ENCODE data around the gene GOLGA6L22.
"Not testable (repeated sequence)": the region's sequence is repeated elsewhere in the genome, so short reads cannot be mapped to it uniquely, and the experiment has no call there.

The GOLGA6L22 gene, protein sequence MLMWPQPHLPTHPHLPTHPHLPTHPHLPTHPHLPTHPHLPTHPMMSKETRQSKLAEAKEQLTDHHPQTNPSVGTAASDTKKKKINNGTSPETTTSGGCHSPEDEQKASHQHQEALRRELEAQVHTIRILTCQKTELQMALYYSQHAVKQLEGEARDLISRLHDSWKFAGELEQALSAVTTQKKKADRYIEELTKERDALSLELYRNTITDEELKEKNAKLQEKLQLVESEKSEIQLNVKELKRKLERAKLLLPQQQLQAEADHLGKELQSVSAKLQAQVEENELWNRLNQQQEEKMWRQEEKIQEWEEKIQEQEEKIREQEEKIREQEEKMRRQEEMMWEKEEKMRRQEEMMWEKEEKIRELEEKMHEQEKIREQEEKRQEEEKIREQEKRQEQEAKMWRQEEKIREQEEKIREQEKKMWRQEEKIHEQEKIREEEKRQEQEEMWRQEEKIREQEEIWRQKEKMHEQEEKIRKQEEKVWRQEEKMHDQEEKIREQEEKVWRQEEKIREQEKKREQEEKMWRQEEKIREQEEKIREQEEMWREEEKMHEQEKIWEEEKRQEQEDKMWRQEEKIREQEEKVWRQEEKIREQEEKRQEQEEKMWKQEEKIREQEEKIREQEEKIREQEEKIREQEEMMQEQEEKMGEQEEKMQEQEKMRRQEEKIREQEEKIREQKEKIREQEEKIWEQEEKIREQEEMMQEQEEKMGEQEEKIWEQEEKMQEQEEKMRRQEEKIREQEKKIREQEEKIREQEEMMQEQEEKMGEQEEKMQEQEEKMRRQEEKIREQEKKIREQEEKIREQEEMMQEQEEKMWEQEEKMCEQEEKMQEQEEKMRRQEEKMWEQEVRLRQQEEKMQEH
- 0 to 0.55 (median 0) reads per million in 17 experiments for total RNA-seq

DNA sequence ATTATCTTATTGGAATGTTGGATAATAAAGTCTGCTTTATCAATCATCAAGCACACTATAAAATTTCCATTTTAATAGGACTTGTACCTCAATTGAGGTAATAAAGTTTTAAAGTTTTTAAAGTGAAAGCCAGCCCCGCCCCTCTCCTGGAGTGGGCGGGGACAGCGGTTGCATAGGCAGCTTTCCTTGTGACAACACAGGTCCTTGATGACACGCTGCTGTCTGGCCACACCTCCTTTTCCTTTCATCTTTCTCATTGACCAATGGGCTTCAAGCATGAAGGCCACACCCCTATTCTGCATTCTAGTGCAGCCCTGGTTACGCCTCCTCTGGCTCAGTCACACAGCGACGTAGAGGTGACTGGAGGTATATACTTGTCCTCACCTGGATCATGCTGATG, at the start of gene GOLGA6L22:
TSS of gene GOLGA6L22 (plus strand) at position 301 of the 400 bp plus-strand sequence. CDS start at position 392, 91 bp downstream.
- not testable (repeated sequence) for DNase-seq

DNA sequence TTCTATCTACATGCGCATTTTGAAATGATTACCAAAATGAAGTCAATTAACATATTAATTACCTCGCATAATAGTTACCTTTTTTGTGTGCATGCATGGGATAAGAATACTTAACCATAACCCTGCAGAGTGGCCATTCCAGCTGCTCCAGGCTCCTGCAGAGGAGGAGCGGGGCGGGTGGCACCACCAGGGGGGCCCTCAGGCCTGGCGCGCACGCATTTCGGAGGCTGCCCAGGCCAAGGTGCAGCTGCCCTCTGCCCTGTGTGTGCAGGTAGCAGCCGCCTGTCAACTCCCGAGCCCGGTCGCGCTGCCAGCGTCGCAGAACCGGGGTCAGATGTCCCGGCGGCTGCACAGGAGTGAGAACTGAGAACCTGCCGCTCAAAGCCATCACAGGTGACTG, 41.4 kb upstream of the GOLGA6L22 start:
- peak in 1 of 4 experiments; percentile 0 for DNase-seq

DNA sequence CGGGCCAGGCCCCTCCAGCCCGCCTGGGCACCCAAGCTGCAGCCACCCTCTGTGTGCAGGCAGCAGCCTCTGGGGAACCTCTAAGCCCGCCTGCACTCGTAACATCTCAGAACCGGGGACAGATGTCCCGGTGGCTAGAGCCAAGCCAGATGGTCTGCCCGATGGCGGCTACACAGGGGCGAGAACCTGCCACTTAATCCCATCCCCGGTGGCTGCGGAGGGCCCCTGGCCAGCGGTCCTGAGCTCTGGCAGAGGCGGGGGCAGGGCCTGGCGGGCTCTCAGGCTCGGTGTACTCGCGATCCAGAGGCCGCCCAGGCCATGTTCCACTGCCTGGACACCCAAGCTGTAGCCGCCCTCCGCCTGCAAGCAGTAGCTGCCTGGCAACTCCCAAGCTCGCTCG, 40.9 kb upstream of the GOLGA6L22 start:
- not testable (repeated sequence) for DNase-seq

DNA sequence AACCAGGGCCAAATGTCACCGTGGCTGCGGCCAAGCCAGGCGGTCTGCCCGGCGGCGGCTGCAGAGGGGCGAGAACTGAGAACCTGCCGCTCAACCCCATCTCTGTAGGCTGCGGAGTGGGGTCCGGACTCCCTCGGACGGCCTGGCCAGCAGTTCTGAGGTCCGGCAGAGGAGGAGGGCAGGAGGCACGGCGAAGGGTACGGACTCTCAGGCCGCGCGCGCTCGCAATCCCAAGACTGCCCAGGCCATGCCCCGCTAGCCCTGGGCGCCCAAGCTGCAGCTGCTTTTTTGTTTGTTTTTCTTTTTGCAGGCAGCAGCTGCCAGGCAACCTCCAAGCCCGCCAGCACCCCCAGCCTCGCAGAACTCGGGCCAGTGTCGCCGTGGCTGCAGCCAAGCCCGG, 40.5 kb upstream of the GOLGA6L22 start:
- not testable (repeated sequence) for DNase-seq

DNA sequence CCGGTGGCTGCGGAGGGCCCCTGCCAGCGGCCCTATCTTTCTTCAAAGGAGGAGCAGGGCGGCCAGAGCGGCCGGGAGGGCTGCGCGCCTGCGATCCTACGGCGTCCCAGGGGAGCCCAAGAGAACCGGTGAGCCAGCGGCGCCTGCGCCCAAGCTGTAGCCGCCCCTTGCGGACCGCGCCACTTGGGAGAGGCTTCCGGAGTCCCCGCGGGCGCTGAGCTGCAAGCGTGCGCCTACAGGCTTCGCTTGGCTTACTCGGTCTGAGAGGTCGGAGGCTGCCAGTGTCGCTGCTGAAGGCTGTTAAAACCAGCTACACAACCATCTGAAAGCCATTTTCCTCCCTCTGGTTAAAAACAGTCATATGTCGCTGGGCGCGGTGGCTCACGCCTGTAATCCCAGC, 40.0 kb upstream of the GOLGA6L22 start:
- DNase-seq = not testable (repeated sequence)

DNA sequence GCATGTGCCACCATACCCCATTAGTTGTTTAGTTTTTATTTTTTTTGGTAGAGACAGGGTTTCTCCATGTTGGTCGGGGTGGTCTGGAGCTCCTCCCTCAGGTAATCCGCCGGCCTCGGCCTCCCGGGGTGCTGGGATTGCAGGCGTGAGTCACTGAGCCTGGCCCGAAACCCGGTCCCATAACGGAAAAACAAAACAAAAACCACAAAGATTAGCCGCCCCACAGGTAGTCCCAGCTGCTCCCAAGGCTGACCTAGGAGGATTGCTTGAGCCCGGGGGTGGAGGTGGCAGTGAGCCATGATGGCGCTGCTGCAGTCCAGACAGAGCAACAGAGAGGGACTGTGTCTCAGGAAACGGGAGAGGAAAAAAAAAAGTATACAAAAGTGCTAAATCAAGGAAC, 38.4 kb upstream of the GOLGA6L22 start:
- DNase-seq = not testable (repeated sequence)

DNA sequence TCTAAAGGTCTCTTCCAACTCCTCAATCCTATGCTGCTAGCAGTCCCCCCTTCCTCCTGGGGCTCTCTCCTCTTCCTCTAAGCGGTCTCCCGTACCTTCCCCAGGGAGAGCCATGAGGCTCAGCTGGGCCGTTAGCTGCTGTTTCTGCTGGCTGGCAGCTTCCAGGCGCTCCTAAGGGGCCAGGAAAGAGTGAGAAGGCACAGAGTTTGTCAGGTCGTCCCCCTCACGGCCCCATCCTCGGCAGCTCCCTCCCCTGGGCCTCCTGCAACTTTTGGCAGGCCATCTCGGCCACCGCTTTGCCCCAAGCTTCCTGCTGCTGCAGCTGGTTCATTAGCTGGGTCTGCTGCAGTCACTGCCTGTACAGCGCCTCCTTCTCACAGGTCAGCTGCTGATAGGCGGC, 29.3 kb upstream of the GOLGA6L22 start:
- not testable (repeated sequence) for DNase-seq

DNA sequence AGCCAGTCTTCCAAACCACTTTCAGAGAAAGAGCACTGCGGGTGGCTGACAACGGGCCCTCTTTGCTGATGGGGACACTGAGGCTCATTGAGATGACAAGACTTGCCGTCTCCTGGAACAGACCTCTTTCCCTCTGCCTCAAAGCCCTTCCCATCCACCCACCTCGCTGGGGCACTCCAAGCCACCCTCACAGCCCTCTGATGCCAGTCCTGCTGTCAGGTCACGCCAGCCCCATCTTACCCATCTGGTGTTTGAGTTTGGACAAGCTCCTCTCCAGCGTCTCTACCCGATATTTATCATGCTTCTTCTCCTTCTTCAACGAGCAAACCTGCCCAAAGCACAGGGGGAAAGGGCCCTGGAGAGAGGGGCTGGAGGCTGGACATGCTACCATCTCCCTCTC, 27.0 kb upstream of the GOLGA6L22 start:
- DNase-seq = not testable (repeated sequence)

DNA sequence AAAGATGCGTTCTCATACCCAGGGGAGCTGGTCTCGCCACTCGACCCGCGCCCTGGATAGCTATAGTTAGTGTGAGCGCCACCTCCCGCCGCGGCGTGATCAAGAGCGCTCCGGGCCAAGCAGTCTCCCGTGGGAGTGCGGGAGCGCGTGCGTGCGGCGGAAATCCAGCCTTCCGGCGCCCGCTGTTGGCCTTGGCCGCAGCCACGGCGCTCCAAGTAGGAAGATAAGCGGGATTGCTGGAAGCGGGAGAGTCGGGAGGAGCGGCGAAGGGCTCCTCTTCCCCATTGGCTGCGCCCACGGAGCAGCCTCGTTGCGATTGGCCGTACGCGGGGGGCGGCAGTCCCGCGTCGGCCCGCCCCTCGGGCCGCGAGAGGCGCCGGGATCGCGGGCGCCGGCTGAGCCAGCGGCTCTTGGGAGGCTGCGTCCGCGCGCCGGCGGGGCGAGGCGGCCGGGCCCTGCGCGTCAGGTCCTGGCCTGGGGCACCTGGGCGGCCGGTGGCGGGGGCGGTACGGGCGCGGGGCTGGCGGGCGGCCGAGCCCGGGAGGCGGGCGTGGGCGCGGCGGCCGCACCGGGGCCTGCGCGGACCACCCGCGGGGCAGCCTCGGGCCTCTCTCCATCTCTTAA, 35.9 kb downstream of the GOLGA6L22 start:
- peak; percentile 60 to 80 (median 76) for DNase-seq

DNA sequence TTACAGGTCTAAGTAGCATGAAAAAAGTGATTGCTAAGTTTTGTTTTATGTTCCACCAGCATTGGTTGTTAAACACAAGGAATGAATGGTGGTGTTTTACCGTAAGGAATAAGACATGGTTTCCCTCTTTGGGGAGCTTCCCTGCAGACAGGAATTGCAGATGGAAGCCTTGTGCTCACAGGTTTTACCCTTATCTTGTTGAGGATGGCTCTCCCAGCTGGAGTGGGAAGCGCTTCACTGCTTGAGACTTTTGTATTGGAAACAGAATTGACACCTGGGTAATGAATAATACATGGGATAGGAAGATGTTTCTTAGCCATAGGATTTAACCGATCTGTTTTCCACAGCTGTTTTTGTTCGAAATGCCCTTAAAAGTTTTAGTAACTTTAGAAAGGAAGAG, 38.5 kb downstream of the GOLGA6L22 start:
- not testable (repeated sequence) for DNase-seq

DNA sequence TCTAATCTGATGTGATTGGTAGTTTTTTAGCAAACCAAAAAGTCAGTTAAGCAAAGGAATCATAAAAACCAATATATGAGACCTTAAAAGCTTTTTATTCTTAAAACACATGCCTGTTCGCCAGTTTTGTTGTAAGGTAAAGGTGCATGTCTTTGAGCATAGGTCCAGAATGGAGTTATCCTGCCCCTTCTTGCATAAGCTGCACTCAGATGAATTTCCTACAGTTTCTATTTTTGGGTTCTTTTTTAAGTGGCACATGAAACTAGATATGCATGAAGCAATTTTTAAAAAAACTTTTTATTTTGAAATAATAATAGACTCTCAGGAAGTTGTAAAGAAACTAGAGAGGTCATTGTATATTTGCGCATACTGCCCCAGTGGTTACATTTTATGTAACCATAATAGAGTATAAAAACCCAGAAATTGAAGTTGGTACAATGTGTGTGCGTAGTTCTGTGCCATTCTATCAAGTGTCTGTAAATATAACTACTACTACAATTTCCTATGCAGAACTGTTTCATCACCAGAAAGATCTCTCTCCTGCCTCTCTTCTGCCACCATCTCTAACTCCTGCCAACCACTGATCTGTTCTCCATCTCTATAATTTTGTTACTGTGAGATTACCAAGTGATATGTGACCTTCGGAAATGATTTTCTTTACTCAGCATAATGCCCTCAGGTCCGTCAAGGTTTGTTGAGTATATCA, 39.7 kb downstream of the GOLGA6L22 start:
- DNase-seq = not testable (repeated sequence)

DNA sequence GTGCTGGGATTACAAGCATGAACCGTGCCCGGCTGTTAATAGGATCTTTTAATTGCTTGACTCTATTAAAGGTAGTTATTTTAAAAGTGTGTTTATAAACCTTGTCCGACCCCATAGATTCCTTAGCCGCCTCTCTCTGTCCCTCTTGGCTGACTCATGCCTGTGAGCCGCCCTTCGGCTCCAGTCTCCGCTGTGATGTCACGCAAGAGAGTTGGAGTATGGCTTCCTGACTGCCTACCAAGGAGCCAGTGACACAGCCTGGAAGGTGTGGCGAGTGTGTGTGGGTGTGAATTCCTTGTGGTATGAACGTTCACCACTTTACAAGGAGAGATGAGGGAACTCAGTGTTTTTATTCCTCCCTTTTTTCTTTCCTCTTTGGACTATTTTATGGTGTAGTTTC, 43.6 kb downstream of the GOLGA6L22 start:
- not testable (repeated sequence) for DNase-seq

DNA sequence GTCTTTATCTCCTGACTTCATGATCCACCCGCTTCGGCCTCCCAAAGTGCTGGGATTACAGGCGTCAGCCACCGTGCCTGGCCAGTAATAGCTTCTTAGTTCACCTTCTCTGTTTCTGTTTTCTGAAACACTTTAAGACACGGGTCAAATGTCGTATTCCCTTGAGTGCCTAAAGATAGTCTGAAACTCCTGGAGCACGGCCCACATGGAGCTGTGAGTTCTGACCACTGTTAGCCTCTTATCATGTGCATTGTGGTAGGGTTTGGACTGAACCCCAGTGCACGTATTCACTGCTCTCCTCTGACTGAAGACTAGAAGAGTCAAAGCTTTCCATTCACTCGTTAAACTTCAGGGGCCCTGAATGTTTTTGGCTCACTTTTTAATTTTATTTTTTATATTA, 48.3 kb downstream of the GOLGA6L22 start:
- DNase-seq = not testable (repeated sequence)

DNA sequence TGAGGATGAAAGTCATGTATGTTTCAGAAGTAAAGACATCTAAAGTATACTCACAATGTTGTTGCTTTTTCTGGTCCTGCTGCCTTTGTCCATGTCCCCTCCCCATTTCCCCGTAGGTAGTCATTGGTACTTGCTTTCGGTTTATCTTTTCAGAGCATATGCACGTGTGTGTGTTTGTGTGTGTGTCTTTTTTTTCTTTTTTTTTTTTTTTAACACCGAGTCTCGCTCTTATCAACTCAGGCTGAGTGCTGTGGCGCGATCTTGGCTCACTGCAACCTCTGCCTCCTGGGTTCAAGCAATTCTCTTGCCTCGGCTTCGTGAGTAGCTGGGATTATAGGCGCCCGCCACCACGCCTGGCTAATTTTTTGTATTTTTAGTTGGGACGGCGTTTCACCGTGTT, 57.4 kb downstream of the GOLGA6L22 start:
- DNase-seq = not testable (repeated sequence)

Data from suppressor macrophage (primary cell).